ENCODE measurements around the gene SGMS1.
A peak's percentile ranks its signal among the peaks of the same experiment; 100 is the strongest.
"Not testable (repeated sequence)": the region's sequence is repeated elsewhere in the genome, so short reads cannot be mapped to it uniquely, and the experiment has no call there.

Gene SGMS1

GRCh38 chr10:50445777-50446176 lies 178.0 kb downstream of the SGMS1 start:
- not testable (repeated sequence) for FAIRE-seq

- FAIRE-seq, result no peak
Measured at GRCh38 chr10:50440489-50440888, 183.3 kb downstream of the SGMS1 start.

- FAIRE-seq, result no peak
Measured at GRCh38 chr10:50439806-50440205, 183.9 kb downstream of the SGMS1 start.

GRCh38 chr10:50439187-50439586 lies 184.6 kb downstream of the SGMS1 start:
- FAIRE-seq, result no peak

- no peak for FAIRE-seq
Measured at GRCh38 chr10:50438049-50438936, 185.5 kb downstream of the SGMS1 start.

GRCh38 chr10:50437248-50437647 lies 186.5 kb downstream of the SGMS1 start:
- no peak for FAIRE-seq

- no peak for FAIRE-seq
Measured at GRCh38 chr10:50436805-50437204, 187.0 kb downstream of the SGMS1 start.

GRCh38 chr10:50432211-50433009 lies 191.3 kb downstream of the SGMS1 start:
- FAIRE-seq, result no peak

GRCh38 chr10:50431791-50432190 lies 192.0 kb downstream of the SGMS1 start:
- FAIRE-seq, result no peak

GRCh38 chr10:50431133-50431532 lies 192.6 kb downstream of the SGMS1 start:
- no peak for FAIRE-seq

- FAIRE-seq, result no peak
Measured at GRCh38 chr10:50426485-50426884, 197.3 kb downstream of the SGMS1 start.

GRCh38 chr10:50425215-50425614 lies 198.5 kb downstream of the SGMS1 start:
- FAIRE-seq, result not testable (repeated sequence)

- no peak for FAIRE-seq
Measured at GRCh38 chr10:50423448-50423847, 200.3 kb downstream of the SGMS1 start.

GRCh38 chr10:50422259-50422658 lies 201.5 kb downstream of the SGMS1 start:
- FAIRE-seq, result no peak

GRCh38 chr10:50421026-50421719 lies 202.6 kb downstream of the SGMS1 start:
- no peak for FAIRE-seq

- FAIRE-seq, result no peak
Measured at GRCh38 chr10:50420196-50420595, 203.6 kb downstream of the SGMS1 start.

- no peak for FAIRE-seq
Measured at GRCh38 chr10:50419756-50420155, 204.0 kb downstream of the SGMS1 start.

GRCh38 chr10:50419091-50419490 lies 204.7 kb downstream of the SGMS1 start:
- FAIRE-seq, result no peak

- peak; percentile 81 for FAIRE-seq
Measured at GRCh38 chr10:50417886-50418830, 205.6 kb downstream of the SGMS1 start.

- FAIRE-seq, result no peak
Measured at GRCh38 chr10:50417486-50417885, 206.3 kb downstream of the SGMS1 start.

GRCh38 chr10:50416881-50417280 lies 206.9 kb downstream of the SGMS1 start:
- FAIRE-seq, result no peak

- no peak for FAIRE-seq
Measured at GRCh38 chr10:50416181-50416824, 207.5 kb downstream of the SGMS1 start.
